IPS-18a (cell line): ENCODE measurements around the gene CALCOCO1.

Source experiments
- H3K27ac ChIP-seq: one replicate; pipeline ENCODE4 v1.5.1; 2013; ENCODE audit warnings: low read length
- H3K27me3 ChIP-seq: one replicate; pipeline ENCODE4 v1.6.1; 2013; ENCODE audit warnings: mild to moderate bottlenecking, low read length; ENCODE audit not compliant: control insufficient read depth, insufficient read depth
- H3K36me3 ChIP-seq: one replicate; pipeline ENCODE4 v1.6.1; 2013; ENCODE audit warnings: low read depth, low read length; ENCODE audit not compliant: control insufficient read depth
- H3K4me1 ChIP-seq: one replicate; pipeline ENCODE4 v1.6.1; 2013; ENCODE audit warnings: low read depth, low read length; ENCODE audit not compliant: control insufficient read depth
- H3K4me3 ChIP-seq: one replicate; pipeline ENCODE4 v1.5.1; 2013; ENCODE audit warnings: low read length
- H3K9ac ChIP-seq: one replicate; pipeline ENCODE4 v1.6.1; 2013; ENCODE audit warnings: mild to moderate bottlenecking, low read length, moderate library complexity
- H3K9me3 ChIP-seq: one replicate; pipeline ENCODE4 v1.6.1; 2013; ENCODE audit warnings: low read depth, low read length; ENCODE audit not compliant: control insufficient read depth

The CALCOCO1 gene

DNA sequence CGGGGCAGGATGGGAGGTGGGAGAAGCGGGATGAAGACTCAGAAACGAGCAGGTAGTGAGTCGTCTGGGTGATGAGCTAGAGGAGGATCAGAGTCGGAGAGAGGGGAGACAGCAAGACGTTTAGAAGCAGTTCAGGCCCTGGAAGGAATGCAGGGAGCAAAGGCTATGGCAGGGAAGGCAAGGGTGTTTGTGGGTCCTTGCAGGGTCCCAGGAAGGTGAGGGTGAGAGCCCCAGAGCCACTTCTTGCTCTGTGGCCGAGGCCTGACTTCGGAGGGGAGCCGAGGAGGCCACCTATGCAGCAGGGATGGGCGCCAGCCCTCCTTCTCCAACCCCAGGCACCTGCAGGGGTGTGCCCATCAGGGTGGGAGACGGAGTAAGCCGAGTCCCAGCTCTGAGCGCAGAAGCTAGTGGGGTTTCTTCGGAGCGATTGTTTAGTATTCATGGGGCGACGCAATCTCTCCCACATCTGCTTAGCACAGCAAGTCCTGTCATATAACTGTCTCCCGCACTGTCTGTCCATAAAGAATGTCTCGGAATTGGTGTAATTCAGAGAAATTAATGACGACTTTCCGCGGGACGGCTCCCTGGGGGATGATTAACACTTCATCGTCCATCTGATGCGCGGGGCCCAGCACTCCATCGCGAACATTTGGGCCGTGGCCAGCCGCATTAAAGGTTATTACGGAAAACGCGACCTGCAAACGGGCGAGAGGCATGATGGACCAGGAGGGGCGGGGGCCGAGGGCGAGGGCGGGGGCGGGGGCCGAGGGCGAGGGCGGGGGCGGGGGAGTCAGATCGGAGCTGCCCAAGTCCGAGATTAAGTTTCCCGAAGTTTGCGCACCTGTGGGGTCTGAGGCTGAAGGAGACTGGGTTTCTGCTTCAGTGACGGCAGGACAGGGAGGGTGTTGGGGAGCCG is 12.2 kb upstream of the CALCOCO1 start:
- H3K4me3 ChIP-seq = peak overlapping the region; percentile 54

DNA sequence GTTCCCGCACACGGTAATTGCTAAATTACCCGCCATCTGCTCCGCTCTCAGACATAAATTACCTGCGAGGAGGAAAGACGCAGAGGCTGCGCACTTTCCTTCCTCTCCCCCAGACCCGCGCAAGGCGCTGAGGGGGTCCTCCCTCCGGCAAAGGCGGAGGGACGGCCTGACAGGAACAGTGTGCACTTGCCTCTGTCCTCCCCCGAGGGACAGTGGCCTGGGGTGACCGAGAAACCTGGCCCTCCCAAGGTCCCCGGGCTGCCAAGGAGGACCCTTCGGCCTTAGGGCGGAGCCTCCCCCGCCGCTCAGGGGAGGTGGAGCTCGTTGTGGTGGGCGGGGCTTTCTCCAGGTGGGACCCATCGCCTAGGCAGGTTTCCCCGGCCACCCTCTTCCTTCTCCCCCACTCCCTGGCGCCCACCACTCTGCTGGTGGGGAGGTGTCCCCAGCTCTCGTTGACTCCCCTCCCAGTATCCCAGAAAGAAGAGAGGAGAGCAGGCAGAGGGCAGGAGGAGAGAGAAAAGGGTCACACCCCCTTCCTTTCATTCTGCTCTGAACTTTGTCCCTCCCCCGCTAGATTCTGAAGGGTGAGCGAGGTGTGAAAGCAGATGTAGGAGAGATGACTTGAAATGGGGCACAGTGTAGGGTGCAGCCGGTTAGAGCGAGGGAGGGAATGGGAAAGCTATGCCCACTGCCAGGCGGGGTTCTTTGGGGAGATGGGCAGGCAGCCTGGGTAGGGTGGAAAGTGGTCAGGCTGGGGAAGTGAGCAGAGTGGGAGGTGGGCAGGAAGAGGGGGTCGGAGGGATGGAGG is 11.4 kb upstream of the CALCOCO1 start:
- no peak overlapping the region for H3K27ac ChIP-seq
- no peaks in the 10 kb centered on the region for H3K9me3 ChIP-seq
- peaks cover 13% of the 10 kb centered on the region for H3K4me1 ChIP-seq
- no peak overlapping the region for H3K9ac ChIP-seq
- H3K27me3 ChIP-seq = peaks cover 80% of the 10 kb centered on the region
- no peaks in the 10 kb centered on the region for H3K36me3 ChIP-seq
- peak overlapping the region; percentile 54 for H3K4me3 ChIP-seq

More for the DNA sequence above, 12.2 kb upstream of the CALCOCO1 start:
- Histone ChIP-seq H3K9me3 (no peaks in the 10 kb centered on the region), H3K9ac (no peak overlapping the region), H3K27ac (no peak overlapping the region), H3K4me1 (peaks cover 13% of the 10 kb centered on the region), H3K36me3 (no peaks in the 10 kb centered on the region), H3K27me3 (peaks cover 88% of the 10 kb centered on the region)

DNA sequence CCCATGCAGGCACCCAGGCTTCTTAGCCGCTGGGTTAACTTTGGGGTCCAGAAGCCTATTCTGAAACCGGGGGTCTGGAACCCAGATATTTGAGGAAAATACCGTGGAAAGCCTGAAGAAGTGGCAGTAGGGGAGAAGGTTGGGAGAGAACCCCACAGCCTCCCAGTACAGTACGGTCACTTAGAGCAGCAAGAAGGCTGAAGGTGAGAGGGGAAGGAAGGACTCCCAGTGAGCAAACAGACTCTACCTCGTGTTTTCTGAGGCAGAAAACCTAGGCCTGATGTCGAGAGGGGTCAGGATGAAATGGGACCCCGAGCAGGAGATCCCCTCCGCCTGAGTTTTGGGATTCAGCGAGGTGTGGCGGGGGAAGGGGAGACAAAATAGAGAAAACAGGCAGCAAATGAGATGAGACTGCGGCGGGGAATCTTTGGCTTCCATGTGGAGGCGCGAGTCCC is 10.7 kb upstream of the CALCOCO1 start:
- H3K36me3 ChIP-seq = no peaks in the 10 kb centered on the region
- H3K4me1 ChIP-seq = peaks cover 13% of the 10 kb centered on the region
- H3K4me3 ChIP-seq = peak overlapping the region; percentile 54
- H3K9ac ChIP-seq = no peak overlapping the region
- no peak overlapping the region for H3K27ac ChIP-seq
- no peaks in the 10 kb centered on the region for H3K9me3 ChIP-seq
- peaks cover 76% of the 10 kb centered on the region for H3K27me3 ChIP-seq

DNA sequence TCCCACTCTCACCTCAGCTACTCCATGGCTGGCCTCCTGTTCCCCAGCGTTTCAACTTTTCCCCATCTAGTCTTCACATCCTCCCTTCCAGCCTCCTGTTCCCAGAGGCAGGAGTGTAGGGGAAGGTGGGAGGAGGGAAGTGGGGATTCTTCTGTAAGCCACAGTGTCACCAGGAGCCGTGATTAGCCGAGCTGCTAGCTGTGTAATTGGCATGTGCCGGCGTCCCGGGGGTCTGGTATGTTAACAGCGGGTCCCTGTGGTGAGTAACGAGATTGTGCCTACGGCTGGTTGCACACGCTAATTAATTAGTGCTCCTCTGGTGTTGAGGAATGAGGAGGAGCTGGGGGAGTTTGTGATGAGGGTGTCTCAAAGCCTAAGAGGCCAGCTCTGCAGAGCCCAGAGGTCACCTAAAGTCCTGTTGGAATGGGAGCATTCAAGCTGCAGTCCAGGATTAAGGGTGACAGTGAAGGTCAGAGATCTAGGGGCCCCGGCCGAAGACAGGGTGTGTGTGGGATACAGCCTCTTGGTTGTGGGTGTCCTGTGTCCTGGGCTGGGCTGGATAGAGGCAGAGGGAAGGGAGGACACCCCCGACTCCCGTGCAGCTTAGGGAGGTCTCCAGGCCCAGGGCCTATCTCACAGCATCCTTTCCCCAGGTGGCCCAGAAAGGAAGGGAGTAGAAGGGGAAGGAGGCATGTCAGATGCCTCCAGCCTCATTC is 10.0 kb upstream of the CALCOCO1 start:
- Histone ChIP-seq H3K4me3 (no peak overlapping the region), H3K9me3 (no peaks in the 10 kb centered on the region), H3K4me1 (peaks cover 13% of the 10 kb centered on the region), H3K27ac (no peak overlapping the region), H3K36me3 (no peaks in the 10 kb centered on the region), H3K27me3 (peaks cover 71% of the 10 kb centered on the region), H3K9ac (no peak overlapping the region)

DNA sequence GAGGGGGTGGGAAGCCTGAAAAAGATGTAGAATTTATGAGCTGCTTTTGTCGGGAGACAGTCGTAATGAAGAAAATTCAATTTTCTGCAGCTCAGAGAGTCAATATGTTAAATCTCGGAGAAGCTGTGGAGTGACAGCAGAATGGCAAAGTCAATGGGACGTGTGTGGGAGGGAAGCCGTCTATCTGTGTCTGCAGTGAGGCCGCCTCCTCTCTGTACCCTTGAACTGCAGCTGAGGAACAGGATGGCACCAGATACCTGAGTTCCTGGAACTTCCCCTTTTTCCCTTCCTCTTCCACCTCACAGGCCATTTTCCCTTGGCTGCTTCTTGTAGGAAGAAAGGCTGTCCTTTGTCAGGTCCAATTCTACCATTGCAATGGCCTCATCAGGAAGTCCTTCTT is 9.3 kb upstream of the CALCOCO1 start:
- no peak overlapping the region for H3K4me3 ChIP-seq
- H3K27ac ChIP-seq = no peak overlapping the region
- H3K4me1 ChIP-seq = peaks cover 13% of the 10 kb centered on the region
- no peaks in the 10 kb centered on the region for H3K36me3 ChIP-seq
- no peaks in the 10 kb centered on the region for H3K9me3 ChIP-seq
- H3K9ac ChIP-seq = no peak overlapping the region
- H3K27me3 ChIP-seq = peaks cover 70% of the 10 kb centered on the region

DNA sequence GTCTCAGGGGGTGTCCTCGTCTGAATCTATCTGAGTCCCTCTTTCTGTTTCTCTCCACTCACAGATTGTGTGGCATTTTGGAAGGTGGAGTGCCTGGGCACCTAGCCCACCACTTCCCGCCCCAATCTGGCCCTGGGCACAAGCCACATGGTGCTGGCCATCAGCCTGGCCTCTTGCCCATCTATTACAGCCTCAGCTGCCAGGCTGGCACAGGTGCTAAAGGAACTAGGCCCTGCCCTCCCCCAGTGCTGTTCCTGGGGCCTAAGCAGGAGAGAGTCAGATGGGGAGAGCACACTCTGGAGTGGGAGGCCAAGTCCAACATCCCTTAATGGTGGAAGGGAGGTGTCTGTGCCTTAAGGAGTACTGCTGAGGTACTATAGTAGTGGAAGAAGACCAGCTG is 8.3 kb upstream of the CALCOCO1 start:
- H3K27ac ChIP-seq = no peak overlapping the region
- H3K36me3 ChIP-seq = no peaks in the 10 kb centered on the region
- peaks cover 13% of the 10 kb centered on the region for H3K4me1 ChIP-seq
- no peak overlapping the region for H3K9ac ChIP-seq
- no peaks in the 10 kb centered on the region for H3K9me3 ChIP-seq
- H3K4me3 ChIP-seq = no peak overlapping the region
- H3K27me3 ChIP-seq = peaks cover 60% of the 10 kb centered on the region

DNA sequence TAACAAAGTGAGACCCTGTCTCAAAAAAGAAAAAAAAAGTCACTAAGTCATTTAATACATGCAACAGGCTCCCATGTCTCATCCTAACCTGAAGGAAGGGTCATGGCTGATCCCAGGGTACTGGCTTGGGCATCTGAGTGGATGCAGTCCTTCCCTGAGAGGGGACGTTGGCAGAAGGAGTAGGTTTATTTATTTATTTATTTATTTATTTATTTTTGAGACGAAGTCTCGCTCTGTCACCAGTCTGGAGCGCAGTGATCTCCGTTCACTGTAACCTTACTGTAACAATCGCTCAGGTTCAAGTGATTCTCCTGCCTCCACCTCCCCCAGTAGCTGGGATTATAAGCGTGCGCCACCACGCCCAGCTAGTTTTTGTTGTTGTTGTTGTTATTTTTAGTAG is 7.2 kb upstream of the CALCOCO1 start:
- Histone ChIP-seq H3K9me3 (no peaks in the 10 kb centered on the region), H3K4me3 (no peak overlapping the region), H3K9ac (no peak overlapping the region), H3K27ac (no peak overlapping the region), H3K4me1 (peaks cover 11% of the 10 kb centered on the region), H3K36me3 (no peaks in the 10 kb centered on the region), H3K27me3 (peaks cover 48% of the 10 kb centered on the region)

DNA sequence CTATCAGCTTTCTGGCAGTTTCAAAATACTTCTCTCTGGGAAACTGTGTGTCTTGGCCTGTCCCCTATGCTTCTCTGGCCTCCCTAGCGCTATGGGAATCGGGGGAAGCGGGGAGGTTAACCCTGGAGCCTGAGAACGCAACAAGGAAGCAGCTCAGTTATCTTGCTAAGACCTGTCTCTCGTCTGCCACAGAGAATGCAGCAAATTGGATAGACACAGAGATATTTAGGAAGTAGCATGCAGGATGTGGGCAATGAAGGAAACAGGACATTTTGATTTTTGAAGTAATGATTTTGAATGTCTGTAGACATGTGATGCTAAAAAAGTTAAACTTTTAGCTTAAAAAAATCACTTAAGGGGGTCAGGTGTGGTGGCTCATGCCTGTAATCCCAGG is 6.6 kb upstream of the CALCOCO1 start:
- Histone ChIP-seq H3K27ac (no peak overlapping the region), H3K27me3 (peaks cover 42% of the 10 kb centered on the region), H3K4me1 (peaks cover 7% of the 10 kb centered on the region), H3K36me3 (no peaks in the 10 kb centered on the region), H3K9me3 (no peaks in the 10 kb centered on the region), H3K9ac (no peak overlapping the region), H3K4me3 (no peak overlapping the region)

DNA sequence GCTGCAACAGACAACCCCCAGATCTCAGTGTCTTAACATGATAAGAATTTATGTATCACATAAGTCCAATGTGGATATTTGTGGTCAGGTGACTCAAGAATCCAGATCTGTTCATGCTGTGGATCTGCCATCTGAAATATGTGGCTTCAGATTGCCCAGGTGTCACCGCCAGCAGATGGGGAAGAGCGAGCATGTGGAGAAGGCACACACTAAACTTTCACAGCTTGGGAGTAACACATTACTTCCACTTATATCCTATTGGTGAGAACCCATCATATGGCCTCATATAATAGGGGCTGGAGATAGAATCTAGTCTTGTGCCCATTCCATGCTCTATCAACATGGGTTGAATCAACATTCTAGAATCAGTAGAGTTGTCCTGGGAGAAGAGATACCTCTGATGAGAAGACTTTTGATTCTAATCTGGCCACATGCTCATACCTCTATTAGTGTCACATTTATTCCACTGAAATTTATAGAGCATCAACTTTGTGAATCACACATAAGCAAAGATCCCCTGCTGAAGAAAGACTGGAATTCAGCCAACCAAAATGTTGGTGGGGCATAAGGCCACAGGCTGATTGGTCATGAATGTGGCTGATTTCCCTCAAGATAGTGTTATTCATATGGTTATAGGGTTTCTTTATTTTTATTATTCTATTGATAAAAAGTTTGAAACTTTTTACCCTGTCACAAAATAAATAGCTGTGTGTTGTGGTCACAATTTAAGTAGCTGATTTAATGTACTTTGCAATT is 6.0 kb upstream of the CALCOCO1 start:
- Histone ChIP-seq H3K36me3 (no peaks in the 10 kb centered on the region), H3K9ac (no peak overlapping the region), H3K4me3 (no peak overlapping the region), H3K27me3 (peaks cover 36% of the 10 kb centered on the region), H3K27ac (no peak overlapping the region), H3K4me1 (peaks cover 11% of the 10 kb centered on the region), H3K9me3 (no peaks in the 10 kb centered on the region)

DNA sequence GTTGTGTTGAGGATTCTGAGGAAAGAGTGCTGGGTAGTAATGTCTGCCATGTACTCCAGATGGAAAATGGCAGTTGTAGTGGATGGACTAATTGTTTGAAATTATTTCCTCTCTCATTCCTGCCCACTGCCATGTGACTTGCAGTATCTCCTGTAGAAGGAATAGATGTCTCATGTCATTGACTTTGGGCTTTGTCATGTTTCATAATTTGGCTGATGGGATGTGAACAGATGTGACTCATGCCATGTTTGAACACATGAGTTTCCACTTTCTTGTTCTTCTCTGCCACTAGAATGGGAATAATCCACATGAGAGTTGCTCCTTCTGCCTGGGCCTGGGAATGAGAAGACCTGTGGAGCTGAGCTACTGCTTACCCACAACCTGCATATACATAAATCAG is 2.4 kb upstream of the CALCOCO1 start:
- Histone ChIP-seq H3K4me1 (peaks cover 11% of the 10 kb centered on the region), H3K27me3 (peaks cover 3% of the 10 kb centered on the region), H3K36me3 (no peaks in the 10 kb centered on the region), H3K27ac (no peak overlapping the region), H3K4me3 (no peak overlapping the region), H3K9ac (no peak overlapping the region), H3K9me3 (no peaks in the 10 kb centered on the region)

DNA sequence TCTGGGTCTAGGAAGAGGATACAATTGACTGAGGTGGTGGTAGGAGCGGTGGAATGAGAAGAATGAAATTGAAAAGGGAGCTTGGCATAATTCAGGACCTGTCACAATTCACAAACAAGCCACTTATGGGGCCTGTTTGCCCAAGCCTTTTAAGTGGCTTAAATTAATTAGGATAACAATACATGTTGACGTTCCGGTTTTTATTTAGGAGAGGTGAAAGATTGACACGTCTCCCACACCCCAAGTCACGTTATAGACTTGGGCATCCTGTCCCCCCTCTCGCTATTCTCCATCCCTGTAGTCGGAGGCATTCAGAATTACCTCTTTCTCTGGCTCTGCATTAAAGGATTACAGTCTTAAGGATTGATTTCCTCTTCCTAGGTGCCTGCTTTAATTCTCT is 954 bp upstream of the CALCOCO1 start:
- Histone ChIP-seq H3K4me3 (peak overlapping the region; percentile 66), H3K27me3 (peaks cover 3% of the 10 kb centered on the region), H3K27ac (no peak overlapping the region), H3K9ac (no peak overlapping the region), H3K36me3 (no peaks in the 10 kb centered on the region), H3K4me1 (peaks cover 11% of the 10 kb centered on the region), H3K9me3 (no peaks in the 10 kb centered on the region)
